AG09319 (cell line): ENCODE measurements around the gene TCP11.

Experiments used
- DNase-seq: peaks from one replicate; pipeline ENCODE4 v3.0.0-alpha.2; 2010; ENCODE audit warnings: low read depth; ENCODE audit errors: extremely low read depth
- CTCF ChIP-seq: IDR thresholded peaks from 2 replicates; pipeline ENCODE4 v1.5.1; 2011; ENCODE audit warnings: low read depth, mild to moderate bottlenecking, inconsistent platforms, low read length, moderate library complexity

Gene TCP11

GRCh38 chr6:35147486-35147885 lies 6.3 kb upstream of the TCP11 start:
- TF ChIP-seq CTCF: no peak
- DNase-seq: no peak

GRCh38 chr6:35147026-35147425 lies 5.9 kb upstream of the TCP11 start:
- no peak for DNase-seq
- no peak for TF ChIP-seq CTCF

DNA sequence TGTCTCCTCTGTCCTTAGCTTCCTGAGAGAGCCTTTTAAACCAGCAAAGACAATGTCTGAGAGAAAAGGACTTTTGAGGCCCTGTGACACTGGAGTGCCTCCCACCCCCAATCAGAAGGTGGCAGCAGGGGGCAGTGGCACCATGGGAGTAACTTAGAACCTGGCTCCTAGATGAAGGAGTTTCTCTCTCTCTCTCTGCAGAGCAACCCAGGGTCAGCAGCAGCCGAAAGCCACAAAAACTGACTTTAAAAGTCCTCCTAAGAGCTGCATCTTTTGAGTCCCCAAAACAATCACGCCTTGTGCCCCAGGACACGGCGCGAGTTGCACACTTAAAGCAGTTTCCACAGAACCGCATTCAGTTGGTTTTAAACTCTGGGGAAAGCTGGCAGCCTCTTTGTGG lies 5.3 kb upstream of the TCP11 start:
- peak; percentile 69 for TF ChIP-seq CTCF
- DNase-seq: peak; percentile 12

- DNase-seq: no peak
These were observed 4.6 kb upstream of the TCP11 start for GRCh38 chr6:35145757-35146156.

DNA sequence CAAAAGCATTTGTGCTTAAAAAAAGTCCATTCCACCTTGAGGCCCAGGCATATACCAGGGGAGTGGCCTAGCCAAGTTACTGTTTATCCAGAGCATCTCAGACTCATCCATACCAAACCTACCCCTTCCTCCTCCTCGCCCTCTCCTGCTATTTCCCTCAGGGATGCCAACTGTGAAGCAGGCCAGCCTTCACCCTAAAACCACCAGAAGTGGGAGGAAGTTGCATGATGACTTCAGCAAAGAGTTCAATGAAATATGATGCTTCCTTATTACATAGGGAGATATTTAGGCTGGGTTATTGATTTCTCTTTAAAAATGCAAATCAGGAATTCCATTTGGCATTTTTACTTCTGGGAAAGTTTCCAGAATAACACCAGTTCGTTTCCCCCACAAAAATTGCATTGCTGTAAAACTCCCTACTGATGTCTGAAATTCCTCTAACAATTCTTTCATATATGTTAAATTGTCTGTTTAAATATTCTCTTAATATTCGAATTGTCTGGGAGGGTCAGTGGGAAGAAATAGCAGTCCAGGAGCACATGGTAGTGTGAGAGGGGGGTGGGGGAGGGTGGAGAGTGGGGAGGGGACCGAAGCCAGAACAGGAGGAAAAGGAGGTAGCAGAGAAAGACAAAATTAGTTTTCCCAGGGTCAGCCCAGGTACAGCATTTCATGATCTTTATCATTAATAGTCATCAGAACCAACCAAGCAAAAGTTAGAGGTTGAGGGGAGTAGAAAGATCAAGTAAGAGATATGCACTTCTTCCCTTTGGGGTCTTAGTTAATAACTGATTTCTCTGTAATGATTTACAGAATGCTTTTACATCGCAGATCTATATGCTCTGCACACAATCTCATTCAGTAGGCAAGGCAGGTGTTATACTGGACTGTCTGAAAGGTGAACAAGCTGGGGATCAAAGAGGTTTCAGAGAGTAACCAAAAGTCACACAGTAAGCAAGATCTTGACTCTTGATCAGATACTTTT lies 1.7 kb upstream of the TCP11 start:
- no peak for TF ChIP-seq CTCF
- DNase-seq: no peak

More at GRCh38 chr6:35145757-35146156, 4.6 kb upstream of the TCP11 start:
- TF ChIP-seq CTCF: no peak

GRCh38 chr6:35140639-35141006 lies 516 bp downstream of the TCP11 start:
- TF ChIP-seq CTCF: no peak
- DNase-seq: no peak

GRCh38 chr6:35139924-35140638 lies 1.1 kb downstream of the TCP11 start:
- DNase-seq: peak; percentile 54
- TF ChIP-seq CTCF: peak; percentile 75
